Epithelial cell of prostate (primary cell): ENCODE results near the gene DEPP1.

Experiments
- DNase-seq: peaks from one replicate; pipeline ENCODE4 v3.0.0-alpha.2; 2011; ENCODE audit warnings: low read depth, low spot score
- H3K27ac ChIP-seq: fragments of 450-650 bp; 2 replicates; pipeline ENCODE4 v1.5.1; 2017; ENCODE audit warnings: mild to moderate bottlenecking

DEPP1 gene

DNA sequence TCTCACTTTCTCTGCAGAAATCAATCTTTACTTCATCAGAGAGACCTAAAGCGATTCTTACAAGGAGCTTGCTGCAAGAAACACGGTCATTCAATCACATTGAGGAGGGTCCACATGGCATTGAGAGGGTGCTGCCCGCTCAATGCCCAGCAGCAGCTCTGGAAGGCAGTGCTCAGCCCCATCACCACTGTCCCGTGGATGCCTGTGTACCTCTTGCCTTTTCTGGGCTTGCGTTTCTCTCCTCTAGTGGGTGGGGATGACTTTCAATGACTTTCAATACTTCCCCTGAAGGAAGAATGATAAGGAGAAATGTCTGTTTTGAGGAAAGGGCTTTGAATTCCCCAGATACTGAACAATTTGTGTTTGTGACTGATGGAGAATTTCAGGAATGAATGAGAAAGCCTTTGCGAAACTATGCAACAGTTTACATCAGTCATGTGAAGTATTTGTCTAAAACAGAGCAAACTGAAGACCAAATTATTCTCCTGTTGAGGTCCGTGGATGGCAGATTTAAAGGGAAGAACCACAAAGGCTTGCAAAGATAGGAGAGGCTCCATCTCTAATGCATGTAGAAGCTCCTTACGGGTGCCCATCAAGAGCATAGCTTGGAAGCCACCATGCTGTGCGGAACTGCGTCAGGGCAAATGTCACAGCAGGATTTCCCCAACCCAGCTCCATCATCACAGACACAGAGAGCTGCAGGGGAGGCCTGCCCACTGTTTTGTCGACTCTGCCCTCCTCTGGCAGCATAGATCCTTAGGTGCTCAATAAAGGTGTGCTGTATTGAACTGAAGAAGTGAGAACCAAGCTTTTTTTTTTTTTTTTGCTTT is 15.5 kb upstream of the DEPP1 start:
- H3K27ac ChIP-seq: no peak overlapping the region
- no peak for DNase-seq

DNA sequence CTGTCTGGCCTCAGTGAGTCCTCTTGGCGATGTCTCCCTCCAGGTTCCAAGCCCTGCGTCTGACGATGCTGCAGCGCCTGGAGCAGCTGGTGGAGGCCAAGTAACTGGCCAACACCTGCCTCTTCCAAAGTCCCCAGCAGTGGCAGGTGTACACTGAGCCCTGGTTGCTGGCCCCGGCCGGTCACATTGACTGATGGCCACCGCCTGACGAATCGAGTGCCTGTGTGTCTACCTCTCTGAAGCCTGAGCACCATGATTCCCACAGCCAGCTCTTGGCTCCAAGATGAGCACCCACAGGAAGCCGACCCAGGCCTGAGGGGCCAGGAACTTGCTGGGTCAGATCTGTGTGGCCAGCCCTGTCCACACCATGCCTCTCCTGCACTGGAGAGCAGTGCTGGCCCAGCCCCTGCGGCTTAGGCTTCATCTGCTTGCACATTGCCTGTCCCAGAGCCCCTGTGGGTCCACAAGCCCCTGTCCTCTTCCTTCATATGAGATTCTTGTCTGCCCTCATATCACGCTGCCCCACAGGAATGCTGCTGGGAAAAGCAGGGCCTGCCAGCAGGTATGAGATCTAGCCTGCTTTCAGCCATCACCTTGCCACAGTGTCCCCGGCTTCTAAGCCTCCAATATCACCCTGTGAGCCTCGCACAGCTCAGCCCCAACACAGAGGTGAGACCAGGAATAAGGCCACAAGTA is 14.8 kb upstream of the DEPP1 start:
- DNase-seq: no peak
- no peak overlapping the region for H3K27ac ChIP-seq

DNA sequence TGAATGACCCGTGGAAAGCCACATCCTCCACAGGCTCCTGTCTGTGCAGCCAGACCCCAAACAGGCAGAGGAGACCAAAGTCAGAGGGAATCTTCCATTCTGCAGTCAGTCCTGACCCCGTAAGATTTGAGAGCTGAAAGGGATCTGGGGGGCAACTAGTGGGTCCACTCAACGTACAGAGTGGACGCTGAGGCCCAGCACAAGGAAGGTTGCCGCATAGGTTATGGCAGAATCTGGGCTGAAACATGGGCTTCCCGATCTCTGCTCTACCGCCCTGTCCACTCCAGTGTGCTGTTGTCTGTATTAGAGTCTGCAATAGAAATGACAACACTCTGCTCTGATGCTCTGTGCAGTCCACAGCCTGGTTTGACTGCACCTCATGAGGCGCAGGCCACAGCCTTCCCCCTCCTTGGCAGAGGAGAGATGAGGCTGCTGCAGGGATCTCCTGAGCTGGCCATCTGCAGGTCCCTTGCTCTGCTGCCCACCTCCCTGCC is 14.2 kb upstream of the DEPP1 start:
- no peak overlapping the region for H3K27ac ChIP-seq
- DNase-seq: no peak

DNA sequence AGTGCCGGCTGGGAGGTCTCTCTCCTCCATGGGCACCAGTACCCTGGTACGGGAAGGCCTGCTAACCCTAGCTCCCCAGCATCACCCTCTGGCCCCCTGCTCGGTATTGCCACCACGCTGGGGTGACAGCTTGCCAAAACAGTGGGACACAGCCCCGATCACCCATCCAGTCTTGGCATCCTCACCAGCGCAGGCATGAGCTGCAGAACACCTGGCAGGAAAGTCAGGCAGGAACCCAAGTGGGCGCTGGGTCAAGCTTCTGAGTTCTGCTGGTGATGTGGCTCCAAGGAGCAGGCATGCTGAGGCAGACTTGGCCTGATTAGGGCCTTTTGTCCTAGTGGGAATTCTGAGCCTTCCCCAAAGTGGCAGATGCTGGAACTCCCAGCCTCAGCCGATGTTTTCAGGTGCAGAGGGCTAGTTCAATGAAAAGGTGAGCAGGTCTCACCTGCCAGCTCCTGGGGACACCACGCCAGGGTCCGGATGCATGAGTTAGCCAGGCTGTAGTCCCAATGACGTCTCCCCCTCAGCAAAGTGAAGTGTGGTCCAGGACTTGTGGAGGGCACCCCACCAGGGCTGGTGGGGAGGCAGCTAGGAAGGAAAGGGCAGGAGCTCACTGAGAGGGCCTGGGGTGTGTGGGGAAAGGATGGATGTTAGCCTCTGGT is 13.6 kb upstream of the DEPP1 start:
- DNase-seq: no peak
- H3K27ac ChIP-seq: no peak overlapping the region

DNA sequence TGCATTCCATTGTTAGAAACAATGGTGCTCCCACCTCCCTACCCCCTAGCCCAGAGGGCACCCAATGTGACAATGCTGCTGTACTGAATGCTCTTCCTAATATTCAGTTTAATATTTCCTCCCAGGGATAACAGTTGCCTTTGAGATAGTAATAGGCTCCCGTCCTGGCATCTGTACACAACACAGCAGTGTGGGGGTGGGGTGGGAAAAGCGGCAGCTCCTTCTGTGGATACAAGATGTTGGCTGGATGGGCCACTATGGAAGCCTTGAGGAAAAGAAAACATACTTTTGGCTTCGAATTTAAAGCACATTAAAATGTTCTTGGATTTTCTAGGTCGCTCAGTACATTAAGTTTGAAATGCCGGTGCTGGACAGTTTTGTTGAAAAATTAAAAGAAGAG is 13.0 kb upstream of the DEPP1 start:
- no peak overlapping the region for H3K27ac ChIP-seq
- DNase-seq: no peak

DNA sequence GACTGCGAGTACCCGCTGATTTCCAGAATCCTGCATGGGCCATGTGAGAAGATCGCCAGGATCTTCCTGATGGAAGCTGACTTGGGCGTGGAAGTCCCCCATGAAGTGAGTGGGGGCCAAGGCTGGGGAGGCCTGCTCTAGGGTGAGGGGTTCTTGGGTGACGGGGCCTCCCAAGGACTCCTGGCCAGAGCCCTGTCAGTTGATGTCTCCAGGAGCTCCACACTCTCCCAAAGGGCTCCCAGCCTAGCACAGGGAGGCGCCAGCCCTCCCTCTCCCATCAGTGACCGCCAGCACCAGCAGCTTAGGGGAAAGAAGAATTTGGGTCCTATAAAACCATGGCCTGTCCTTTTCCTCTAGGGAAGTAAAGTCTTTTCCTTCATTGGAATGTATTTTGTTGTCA is 12.4 kb upstream of the DEPP1 start:
- DNase-seq: no peak
- no peak overlapping the region for H3K27ac ChIP-seq

DNA sequence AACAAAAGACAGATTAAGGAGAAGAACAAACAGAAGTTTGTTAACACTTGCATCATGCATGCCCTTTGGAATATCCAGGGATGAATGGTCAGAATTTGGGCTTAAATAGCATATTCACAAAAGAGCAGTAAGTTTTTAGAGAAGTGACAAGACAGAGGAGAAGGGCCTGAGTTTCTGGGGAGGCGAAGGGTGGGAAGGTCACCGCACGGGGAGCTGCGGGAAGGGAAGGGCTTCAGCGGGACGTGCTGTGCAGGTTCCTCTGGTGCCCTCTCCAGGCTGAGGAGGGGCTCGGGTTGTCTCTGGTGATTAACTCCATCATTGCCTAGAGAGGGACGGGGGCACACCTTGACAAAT is 11.7 kb upstream of the DEPP1 start:
- no peak overlapping the region for H3K27ac ChIP-seq
- no peak for DNase-seq

DNA sequence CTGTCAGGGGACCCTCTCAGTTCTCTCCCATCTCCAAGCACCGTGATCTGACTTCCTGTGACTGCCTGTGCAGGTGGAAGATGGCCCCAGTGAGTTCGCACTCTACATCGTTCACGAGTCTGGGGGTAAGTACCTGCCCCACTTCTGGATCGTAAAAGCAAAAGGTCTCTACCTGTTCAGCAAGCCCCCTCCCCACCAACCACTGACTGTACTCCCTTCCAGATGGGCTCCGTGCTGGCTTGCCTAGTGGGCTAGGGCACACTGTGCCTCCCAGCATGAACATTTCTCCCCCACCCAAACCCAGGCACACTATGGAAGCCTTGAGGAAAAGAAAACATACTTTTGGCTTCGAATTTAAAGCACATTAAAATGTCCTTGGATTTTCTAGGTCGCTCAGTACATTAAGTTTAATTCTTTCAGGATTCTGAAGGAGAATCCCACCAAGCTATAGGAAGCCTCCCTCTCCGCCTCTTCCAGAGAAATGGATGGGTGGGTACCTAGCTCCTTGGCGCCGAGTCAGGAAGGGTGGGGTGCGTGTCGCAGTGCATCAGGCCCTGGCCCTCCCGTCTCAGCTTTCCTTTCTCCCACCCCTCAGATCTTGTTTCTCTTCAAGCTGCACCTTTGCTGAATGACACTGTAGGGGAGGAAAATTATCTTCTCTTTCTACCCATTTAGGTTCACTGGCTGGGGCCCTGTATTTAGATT is 11.1 kb upstream of the DEPP1 start:
- H3K27ac ChIP-seq: no peak overlapping the region
- DNase-seq: no peak

DNA sequence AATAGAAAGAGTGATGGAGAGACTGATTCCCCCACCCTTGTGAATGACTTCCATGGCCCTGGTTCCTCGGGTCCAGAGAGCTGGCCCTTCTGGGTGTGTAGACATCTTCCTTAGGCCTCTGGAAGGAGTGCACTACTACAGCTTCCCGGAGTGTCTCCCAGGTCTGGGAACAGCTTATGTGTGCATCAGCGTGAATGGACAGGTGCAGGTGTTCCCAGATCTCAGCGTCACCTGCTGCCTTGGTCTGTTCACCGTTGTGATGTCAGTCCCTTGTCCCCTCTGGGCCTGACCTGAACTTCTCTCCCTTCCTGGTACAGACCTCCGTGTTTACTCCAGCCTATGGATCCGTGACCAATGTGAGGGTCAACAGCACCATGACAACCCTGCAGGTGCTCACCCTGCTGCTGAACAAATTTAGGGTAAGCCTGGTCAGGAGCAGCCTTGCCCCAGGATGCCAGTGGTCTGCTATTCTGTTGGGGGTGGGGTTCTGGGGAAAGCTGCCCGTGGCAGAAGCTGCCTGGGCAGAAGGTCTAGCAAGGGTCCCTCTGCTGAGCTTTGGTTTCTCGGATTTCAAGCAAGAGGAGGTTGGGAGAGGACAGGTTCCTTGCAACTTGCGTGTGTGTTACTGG is 10.5 kb upstream of the DEPP1 start:
- no peak overlapping the region for H3K27ac ChIP-seq
- no peak for DNase-seq

DNA sequence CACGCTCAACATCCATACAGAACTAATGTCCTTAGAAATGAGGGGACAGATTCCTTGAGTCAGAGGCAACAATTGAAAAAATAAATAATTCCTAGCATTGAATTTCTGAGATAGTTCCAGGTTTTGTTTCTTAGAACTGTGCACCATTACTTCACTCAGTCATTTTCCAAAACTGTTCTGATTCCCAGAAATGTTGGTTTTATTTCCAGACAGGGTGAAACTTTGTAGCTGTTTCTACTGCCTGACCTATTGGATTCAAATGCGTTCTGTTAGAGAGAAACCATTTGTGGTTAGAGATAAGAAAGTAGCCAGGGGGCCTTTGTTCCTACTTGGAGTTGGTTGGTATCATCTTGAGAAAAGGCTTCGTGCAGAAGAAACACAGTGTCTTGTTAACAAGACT is 8.1 kb upstream of the DEPP1 start:
- H3K27ac ChIP-seq: no peak overlapping the region
- no peak for DNase-seq

DNA sequence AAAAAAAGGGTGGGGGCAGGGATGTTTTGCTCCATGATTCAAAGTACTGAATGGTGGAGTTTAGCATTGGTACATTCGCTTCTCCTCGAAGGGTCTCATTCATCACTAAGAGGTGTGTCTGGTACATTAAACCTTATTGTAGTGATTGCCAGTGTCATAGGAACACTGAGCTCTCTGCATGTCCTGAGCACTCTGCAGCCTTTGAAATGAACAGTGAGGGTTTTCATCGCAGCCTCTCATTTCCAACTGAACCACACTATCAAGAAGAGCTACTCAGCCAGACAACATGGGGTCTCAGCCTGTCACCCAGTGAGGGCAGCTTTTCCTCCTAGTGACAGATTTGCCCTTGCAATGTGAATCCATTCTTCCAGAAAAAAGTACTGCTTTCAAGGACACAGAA is 7.6 kb upstream of the DEPP1 start:
- no peak overlapping the region for H3K27ac ChIP-seq
- no peak for DNase-seq

DNA sequence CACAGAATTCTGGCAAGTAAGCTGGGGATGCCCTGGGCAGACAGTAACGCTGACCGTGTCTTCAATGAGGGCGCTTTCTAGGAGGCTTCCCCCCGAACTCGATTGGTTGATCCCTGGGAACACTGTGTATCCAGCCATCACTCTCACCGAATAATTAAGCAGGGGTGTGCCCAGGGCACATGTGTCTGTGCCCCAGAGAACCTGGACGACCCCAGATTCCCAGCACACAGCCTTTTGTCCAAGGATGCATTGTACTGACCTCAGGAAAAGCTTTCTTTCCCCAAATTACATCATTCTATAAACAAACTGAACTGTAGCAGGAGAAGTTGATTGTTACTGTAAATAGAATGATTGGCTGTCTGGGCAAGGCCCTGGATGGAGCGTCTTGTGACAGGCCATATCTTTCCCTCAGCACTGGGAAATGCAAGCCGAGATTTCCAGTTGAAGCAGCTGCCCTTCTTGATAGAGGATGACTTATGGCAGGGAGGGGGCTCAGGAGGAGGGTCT is 6.6 kb upstream of the DEPP1 start:
- no peak for DNase-seq
- H3K27ac ChIP-seq: no peak overlapping the region

DNA sequence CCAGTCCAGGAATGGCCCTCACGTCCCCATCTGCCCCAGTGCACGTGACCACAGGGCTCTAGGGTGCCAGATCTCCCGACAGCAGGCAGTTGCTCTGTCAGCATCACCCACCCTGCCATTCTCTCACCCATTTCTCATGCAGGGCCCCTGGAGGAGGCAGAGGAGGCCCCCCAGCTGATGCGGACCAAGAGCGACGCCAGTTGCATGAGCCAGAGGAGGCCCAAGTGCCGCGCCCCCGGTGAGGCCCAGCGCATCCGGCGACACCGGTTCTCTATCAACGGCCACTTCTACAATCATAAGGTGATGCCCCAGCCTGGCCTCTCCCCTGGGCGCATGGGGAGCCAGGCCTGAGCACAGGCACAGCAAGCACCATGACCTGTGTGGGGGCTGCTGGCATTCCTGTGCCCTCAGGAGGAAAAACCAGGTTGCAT is 6.1 kb upstream of the DEPP1 start:
- H3K27ac ChIP-seq: no peak overlapping the region
- no peak for DNase-seq

DNA sequence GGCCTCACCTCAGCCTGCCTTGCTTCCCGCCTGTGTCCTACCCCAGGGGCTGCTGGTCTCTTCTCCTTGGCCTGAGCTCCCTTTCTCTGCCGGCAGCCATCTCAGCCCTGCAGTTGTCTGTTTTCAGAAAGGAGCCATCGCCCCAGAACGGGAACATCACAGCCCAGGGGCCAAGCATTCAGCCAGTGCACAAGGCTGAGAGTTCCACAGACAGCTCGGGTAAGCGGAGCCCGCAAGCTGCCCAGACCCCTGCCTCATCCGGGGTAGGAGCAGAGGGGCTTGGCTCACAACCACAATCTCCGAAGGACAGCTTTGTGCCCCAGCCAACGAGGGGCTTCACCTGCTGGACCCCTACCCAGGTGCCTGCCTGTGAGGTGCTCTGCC is 5.3 kb upstream of the DEPP1 start:
- no peak overlapping the region for H3K27ac ChIP-seq
- DNase-seq: no peak

DNA sequence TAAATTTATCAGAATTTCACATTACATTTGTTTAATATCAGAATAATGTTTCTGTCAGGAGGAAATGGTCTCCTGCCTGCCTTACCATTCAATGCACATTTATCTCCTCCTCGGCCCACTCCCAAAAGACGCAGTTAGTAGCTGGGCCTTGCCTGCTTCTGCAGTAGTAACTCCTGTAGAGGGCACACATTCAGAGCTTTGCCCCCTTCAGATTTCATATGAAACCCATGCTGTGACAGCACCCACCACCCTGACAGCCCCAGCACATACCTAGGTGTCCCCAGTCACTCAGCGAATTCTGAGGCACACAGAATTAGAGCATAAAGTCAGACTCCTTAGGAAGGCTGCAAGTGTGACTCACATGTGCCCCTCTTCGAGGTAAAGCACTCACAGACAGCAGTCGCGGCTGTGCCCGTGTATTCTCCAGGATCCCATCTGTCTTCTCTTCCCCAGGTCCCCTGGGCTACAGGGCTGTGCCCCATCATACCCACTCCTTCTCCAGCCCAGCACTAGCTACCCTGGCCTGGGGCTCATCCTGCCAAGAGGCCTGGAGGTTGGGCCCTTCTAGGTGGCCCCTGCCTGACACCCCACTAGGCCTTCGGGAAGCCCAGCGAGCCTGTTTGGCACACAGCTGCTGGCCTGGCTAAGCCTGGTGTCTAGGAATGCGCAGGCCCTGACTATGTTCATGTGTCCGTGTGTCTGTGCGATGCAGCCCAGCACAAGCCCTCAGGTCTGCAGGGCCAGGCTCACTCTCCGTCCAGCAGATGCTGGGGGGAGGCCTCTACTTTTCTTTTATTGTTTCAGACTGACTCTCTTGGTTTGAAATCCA is 4.7 kb upstream of the DEPP1 start:
- no peak overlapping the region for H3K27ac ChIP-seq
- no peak for DNase-seq

DNA sequence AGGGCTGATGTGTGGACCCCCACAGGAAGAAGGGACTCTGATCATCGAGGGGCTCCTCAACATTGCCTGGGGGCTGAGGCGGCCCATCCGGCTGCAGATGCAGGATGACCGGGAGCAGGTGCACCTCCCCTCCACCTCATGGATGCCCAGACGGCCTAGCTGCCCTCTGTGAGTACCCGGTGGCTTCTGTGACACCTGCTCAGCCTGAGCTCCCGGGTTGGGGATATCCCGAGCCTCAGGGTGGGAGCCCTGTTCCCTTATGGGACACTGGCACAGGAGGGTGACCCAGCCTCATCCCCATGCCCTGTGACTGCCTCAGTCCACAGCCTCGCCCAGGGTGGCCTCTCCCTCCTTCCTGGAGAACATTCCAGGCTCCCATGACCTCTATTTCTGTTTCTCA is 3.9 kb upstream of the DEPP1 start:
- DNase-seq: no peak
- H3K27ac ChIP-seq: peak overlapping the region; percentile 91

DNA sequence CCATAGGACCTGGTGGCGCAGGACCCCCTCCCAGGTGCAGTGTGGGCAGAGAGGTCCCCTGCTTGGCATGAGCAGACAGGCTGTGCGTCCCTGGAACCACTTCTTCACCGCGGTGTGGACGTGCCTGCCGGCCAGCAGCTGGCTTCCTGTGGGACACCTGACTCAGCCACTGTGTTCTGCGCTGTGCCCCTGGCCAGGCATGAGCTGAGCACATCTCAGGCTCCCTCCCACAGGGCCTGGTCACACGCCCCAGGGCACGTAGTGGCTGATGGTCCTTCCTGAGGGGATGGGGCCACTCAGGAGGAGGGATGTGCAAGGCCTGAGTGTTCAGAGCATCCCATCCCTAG is 3.5 kb upstream of the DEPP1 start:
- peak overlapping the region; percentile 91 for H3K27ac ChIP-seq
- no peak for DNase-seq

DNA sequence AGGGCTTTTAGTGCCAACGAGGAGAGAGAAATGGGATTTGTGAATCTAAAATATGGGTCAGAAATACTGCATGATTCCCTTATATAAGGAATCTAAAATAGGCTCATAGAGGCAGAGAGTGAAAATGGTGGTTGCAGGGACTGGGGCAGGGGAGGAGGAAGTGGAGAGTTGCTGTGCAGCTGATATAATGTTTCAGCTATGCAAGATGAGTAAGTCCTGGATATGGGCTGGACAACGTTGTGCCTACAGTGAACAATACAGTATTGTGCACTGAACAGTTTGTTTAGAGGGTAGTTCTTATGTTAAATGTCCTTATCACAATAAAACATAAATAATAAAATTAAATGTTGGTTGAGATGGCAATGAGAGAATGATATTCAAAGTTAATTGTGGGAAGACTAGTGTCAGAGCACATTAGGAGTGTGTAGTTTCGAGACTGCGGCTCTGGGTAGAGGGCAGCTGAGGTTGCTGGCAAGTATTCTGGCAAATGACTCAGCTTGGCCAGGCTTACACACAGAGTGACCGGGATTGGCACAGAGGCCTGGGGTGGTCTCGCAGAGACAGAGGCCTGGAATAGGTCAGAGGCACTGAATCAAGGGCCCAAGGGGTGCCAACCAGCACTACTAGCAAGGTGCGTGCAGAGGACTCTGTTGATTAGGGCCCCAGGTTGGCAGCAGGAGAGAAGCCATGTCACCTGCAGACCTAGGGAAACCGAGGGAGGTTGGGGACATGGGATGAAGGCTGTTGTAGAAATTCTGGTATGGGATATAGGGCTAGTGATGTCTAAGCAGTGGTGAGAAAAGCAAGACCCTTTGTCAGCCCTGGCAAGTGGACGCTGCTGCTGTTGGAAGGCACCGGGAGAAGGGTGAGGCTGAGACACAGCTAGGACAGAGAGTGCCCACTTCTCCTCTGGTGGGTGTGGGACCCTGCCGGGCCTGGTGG is 2.8 kb upstream of the DEPP1 start:
- peak overlapping the region; percentile 91 for H3K27ac ChIP-seq
- DNase-seq: peak; percentile 82
